Measurements from ENCODE around the gene GALNT6.

The GALNT6 gene

DNA sequence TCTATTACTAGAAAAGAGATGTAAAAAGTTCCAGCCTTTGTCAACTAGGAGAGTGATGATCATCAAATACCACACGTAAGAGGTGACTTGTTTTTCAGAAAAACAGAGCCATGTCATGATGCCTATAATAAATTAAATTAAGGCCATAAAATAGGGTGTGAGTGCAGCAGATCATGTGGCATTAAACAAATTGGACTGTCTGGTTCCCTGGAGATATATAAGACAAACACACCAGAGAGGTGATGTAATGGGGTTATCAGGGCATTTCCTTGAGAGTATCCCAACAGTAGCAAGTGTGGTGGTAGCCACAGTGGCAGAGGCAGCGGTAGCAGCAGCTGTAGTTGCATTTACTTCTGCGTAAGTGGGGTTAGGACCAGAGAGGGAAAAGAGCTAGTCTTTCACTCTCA, 14.6 kb upstream of the GALNT6 start:
- no peak for DNase-seq

DNA sequence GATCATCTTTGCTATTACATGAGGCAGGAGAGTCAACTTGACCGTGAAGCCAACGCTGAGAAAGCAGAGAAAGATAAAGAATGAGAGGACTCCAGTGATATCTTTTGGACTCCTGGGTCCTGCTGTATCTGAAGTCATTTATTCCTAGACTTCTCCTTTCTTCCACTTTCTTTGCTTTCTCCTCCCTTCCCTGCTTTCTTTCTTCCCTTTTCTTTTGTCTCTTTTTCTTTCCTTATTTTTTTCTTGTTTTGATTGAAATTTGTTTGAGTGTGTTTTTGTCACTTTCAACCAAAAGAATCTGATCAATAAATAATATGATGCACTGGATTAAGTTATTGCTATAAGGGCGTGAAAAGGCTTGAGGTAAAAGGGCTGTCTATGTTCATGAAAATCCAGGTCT, 13.4 kb upstream of the GALNT6 start:
- no peak for DNase-seq

- DNase-seq, result no peak
Measured at GRCh38 chr12:51403681-51404136, 12.5 kb upstream of the GALNT6 start.

DNA sequence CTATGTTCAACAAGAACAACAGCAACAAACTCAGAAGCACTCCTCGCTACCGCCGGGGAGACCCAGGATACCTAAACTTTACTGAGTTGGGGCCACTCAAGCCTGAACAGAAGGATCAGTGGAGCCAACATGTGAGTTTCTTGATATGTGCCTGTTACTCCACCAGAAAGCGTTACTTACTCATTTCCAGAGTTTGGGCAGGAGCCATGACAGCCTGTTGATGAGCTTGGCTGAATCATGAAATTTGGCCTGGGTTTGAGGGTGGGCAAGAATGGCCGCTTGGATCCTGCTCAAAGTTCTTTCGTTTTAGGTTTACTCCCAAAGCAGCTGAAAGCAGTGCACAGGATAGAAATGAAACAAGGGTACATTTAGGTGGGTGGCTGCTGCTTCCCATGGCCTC, 12.0 kb upstream of the GALNT6 start:
- no peak for DNase-seq

GRCh38 chr12:51401900-51402299, 10.7 kb upstream of the GALNT6 start:
- DNase-seq, result no peak

- no peak for DNase-seq
Measured at GRCh38 chr12:51401486-51401885, 10.3 kb upstream of the GALNT6 start.

DNA sequence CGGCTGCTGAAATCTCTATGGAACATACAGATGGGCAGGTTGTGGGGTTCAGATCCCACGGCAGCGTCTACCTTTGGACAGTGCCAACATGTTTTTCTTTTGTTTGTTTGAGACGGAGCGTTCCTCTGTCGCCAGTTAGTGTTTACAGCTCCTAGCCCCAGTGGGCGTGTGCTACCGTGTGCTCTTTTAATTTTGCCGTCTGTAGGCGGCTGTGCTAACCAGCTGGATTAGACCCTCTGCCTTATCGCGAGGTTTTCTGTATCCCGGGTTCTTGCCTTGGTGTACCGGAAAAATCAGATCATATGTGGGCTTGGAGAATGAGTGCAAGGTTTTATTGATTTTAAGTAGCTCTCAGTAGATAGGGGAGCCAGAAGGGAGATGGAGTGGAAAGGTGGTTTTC, 9.8 kb upstream of the GALNT6 start:
- DNase-seq, result no peak

DNA sequence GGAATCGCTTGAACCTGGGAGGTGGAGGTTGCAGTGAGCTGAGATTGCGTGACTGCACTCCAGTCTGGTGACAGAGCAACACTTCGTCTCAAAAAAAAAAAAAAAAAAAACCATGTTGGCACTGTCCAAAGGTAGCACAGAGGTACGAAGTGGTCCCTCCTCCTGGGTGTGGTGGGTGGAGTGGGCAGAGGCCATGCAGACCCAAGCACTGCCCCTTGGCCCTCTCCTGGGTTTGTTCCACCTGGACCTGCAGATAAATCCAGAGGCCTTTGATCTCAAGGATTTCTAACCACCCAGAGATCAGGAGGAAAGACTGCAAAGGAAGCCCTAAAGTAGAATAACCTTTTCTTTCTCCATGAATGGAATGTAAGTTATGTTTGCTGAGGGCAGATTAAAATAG, 8.7 kb upstream of the GALNT6 start:
- no peak for DNase-seq

- DNase-seq, result no peak
Measured at GRCh38 chr12:51397670-51398069, 6.5 kb upstream of the GALNT6 start.

DNA sequence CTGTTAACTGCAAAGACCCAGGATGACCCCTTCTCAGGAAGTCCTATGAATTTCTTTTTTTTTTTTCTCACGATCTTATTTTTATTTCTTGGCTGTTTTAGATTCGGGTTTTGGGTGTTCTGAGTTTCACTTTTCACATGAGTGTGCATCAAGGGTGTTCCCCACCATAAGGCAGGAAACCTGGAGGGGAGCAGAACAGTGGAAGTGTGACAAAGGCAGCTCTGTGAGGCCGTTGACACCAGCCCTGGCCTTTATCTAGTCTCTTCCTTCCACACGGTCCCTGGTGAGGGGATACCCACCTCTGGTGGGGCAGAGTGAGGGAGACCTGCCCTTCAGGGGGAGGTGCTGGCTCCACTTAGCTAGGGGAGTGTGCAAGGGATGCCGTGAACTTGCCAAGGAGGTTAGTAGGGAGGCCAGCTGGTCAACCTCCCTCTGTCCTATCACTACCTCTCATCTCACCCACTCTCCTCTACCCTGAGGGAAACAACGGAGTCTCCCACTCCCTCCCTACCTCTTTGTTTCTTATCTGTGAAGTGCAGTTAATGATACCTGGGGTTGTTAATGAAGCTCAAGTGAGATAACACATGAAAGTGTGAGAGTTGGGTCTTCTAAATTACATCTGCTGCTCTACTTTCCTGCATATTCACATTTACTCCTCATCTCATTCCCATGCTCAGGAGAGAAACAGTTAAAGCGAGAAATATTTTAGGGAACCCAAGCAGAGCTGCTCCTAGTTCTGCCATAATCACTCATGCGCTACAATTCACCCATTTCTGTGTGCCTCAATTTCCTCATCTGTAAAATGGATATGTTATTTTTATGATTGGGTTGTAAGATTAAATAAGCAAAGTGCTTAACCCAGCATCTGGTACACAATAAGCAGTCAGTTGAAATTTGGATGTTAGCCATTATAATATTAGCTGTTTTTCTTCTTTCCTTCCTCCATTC, 4.4 kb upstream of the GALNT6 start:
- DNase-seq, result no peak

DNA sequence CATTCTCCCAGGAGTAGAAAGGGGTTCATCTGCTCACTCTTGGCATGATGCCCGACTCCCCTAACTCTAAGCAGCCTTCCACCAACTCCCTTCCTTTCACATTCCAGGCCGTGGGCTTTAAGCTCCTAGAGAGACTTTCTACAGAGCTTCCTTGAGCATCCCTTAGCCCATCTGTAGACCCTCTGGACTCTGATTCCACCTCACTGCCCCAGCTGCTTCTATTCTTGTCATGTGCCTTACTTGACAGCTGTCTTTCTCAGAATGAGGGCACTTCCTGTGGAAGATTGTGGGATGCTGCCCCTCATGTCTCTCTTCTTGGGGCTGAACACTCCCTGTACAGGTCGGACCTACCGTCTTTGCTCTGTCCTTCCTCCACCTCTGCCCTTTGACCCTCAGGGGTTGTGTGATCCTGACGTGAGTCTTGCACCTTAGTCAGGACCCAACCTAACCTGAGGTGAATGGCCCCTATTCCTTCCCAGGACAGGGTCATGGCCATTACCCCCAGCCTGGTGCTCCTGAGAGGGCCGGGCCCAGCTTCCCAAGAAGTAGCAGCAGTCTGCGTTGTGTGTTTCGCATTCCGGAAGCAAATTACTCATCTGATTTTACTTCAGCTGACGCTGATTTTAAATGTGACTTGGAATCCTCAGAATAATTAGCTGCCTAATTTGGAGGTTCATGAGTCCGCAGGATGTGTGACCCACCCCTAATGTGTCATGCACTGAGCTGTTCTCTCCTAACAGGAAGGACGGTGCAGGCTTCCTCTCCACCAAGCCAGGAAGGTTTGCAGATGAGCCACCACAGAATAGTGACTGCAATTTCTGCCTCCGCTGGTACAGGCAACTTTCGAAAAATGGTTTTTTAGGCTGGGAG, 2.7 kb upstream of the GALNT6 start:
- peak; percentile 45 for DNase-seq

GRCh38 chr12:51392556-51393237, 1.5 kb upstream of the GALNT6 start:
- DNase-seq, result peak; percentile 32

DNA sequence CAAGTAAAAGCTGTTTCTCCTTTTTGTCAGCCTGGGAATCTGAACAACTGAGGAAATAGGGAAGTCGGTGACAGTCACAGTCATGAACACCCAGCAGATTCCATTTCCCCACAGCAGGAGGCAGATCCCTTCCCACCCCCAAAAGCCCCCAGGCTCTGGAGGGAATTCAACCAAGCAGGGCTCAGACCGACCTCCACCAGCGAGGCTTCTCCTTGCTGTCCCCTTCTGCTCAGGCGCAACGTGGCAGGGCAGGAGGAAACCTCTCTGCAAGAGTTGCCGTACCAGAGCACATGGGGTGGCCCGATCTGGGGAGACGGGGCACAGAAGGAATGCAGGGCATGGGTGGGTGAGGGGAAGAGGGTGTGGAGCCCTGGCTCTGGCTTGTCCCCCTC, 319 bp downstream of the GALNT6 start:
- peak; percentile 22 for DNase-seq

- no peak for DNase-seq
Measured at GRCh38 chr12:51390457-51390856, 749 bp downstream of the GALNT6 start.

DNA sequence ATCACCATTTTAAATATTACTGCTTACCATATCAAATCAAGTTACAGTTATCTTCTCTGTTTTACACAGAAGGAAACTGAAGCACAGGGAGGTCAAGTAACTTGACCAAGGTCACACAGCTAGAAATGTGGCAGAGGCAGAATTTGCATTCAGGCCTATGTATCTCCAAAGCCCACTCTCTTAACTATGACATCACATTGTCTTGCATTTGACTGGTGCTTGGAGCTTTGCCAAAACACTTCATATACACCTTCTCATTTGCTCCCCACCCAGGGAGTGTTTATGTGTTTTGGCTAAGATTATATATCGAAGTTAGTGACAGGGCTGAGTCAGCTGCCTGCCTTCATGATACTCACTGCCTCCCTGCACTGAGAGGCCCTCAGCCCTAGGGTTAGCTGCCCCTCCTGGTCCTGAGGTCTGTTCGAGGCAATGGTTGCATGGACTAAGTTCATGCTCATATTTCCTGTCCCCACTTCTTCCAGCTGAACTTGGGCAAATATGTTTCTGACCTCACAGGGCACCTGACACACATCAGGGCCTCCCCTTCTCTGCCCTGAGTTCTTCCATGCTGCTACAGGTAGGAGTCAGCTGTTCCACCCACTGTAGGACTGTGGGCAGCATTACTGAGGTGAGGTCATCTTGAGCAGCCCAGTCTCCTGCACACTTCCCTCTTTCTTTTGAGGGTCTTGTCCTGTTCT, 1.8 kb downstream of the GALNT6 start:
- no peak for DNase-seq

GRCh38 chr12:51388846-51389245, 2.4 kb downstream of the GALNT6 start:
- no peak for DNase-seq

DNA sequence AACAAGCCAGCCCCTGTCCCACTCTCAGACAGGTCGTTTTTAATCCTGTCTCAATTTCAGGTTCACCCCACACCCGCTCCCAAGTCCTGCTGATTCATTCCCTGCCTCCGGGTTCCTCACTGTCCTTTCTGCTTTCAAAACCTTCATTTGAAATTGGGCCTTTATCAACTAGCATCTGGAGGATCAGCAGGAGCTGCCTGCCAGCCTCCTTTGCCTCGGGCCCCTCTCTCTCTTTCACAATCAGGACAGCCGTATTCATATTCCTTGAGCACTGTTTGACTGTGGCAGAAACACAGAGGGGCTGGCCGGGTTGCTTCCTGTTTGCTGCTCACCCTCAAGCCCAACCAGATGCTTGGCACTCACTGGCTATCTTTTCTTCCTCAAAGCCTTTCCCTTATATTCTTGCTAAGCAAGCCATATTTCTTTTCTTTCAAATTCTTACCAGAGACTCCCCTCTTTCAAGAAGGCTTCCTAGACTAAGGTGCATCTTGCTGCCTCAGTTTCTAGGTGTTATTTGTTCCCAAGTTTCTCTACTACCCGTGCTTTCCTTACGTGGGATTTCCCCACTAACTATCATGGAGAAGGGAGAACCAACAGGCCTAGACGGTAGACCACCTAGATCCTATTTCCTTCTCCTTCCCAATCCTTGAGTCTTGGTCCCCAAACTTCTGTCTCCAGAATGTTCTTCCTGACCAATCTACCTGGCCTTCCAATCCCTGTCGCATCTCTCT, 3.0 kb downstream of the GALNT6 start:
- DNase-seq, result no peak

DNA sequence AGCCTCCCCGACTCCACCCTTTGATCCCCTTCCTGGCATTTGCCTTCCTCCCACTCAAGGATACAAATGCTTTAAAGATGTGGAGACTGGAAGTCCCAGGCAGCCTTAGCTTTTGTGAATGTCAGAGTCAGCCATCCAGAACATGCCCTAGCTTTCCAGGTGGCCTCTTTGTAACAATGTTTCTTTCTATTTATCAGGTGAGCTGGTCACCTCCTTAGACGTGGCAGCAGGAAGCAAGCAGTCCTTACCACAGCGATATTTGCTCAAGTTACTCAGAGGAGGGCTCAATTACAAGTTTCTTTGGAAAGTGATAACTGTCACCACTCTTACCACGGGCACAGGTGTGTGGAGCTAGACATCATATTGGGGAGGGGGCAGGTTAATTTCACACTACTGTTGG, 4.9 kb downstream of the GALNT6 start:
- DNase-seq, result no peak

GRCh38 chr12:51383269-51383905, 7.8 kb downstream of the GALNT6 start:
- DNase-seq, result no peak

DNA sequence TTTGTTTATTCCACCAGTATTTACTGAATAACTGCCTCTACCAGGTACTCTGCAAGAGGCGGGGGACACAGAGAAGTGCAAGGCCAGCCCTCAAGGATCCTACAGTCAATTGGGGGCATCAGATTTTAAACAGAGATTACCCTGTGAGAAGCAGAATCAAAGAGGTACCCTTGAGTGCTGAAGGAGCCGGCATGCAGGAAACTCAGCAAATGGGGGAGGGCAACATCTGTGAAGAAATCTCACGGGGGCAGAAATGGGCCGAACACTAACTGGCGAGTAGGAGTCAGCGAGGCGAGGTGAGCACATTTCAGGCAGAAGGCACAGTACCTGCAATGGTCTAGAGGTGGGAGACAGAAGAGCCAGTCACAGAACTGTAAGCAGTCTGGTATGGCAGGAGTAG, 9.0 kb downstream of the GALNT6 start:
- DNase-seq, result no peak

Data from activated naive CD4-positive, alpha-beta T cell treated with anti-CD3 and anti-CD28 coated beads, Interleukin-2, amount 50 U/mL, for 16 hours (primary cell).